HG03095 (cell line): Measurements from ENCODE around the gene CCDC187.

ENCODE experiments used
- ATAC-seq: cut with Tn5 transposase; IDR thresholded peaks from one replicate; pipeline ENCODE4 v1.9.1; 2021; ENCODE audit warnings: moderate library complexity; ENCODE audit not compliant: unreplicated experiment

The CCDC187 gene

DNA sequence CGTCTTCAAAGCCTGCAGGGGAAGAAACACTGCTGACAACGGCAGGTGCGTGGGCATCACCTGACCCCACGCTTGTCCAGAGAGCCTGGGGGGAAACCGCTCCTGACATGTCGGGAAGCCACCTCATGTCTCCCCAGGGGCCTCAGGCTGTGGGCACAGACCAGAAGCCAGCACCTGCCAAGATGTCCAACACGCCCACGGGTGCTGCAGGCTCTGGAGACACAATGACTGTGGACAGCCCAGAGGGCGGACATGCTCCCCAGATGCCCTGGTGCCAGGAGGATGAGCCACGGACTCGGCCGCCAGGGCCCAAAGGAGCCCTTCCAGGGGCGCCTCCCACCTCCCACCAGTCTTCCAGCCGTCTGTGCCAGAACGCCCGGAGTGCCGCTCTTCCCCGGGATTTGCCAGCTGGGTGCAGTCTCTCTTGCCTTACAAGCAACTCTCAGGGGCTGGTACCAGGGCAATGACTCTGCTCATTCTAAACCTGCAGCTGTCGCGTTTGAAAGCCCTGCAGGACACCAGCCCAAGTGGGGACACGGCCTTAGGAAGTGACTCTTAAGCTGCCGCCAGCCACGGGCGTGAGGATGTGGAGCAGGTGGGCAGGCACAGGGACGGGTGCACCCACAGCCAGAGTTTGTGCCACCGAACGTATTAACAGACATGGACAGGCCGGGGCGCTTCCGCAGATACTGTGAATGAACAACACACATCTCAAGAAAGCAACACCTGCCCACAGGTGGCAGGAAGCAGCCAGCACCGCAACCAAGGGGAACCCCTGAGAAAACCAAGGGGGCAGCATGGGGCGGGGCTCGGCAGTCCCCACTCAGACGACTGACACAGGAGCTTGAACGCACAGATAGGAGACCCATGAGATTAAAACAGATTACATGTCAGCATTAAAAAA lies 92.2 kb downstream of the CCDC187 start:
- no peak for ATAC-seq

DNA sequence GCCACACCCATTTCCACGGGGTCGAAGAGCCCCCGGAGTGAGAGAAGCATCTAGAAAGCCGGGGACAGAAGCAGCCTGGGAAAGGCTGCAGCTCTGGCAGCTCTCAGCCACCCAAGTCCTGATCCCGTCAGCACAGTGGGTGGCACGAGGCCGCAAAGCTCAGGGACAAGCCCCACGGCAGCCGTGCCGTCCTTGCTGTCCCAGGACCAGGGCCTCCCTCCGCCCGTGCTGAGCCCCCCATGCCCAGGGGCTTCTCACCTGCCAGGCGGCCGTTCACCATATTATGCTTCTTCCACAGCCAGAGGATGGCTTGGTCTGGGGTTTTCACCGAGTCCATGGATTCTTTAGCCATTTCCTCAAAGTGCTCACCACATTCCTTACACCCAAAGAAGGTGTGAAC lies 92.9 kb downstream of the CCDC187 start:
- no peak for ATAC-seq

DNA sequence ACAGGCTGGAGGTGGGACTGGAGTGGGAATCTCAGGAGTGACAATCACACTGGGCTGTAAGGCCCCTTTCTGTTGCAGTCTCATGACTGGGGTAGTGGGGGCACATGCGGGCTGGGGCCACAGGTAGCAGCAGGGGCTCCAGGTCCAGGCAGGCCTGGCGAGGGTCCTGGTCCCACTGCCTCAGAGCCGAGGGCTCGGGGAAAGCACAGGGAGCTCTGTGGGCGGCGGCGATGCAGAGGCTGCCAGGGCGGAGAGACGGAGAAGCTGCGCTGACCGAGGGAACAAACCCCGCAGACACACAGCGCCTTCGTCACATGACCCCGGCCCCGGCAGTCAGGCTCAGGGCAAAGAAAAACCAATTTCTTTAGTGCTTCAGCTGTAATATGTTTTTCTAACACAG lies 93.6 kb downstream of the CCDC187 start:
- no peak for ATAC-seq

DNA sequence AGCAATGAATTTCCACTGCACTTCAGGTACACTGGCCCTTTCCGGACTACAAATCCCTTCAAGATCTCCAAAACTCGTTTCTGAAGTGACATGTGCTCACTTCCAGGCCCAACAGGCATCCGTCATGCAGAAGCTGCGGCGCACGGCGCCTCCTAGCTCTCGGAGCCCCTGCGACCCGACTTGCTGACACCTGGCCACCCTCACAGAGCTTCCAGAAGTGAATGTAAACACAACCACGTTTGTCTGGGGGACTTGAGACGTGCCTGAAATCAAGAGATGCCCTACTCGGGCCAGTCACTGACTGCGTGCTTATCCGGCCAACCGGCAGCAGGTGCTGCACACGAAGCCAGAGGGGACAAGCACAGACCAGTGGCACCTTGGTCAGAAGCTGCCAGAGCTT lies 94.1 kb downstream of the CCDC187 start:
- ATAC-seq, result no peak

DNA sequence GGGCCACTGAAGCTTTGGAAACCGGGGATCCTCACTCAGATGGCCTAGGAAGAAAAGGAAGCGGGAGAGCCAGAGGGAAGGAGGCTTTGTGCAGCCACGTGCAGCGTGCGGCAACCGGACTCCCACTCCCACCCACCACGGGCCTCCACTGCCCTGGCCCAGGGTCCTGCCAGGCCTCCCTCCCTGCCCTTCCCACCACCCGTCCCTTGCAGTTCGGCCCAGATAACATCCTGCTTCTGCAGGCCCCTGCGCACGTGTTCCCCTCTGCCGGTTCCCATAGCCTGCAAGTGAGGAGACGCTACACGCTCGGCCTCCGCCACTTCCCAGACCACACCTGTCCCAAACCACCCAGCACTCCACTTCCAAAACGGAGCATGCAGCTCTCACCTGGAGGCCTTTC lies 94.7 kb downstream of the CCDC187 start:
- ATAC-seq, result no peak

DNA sequence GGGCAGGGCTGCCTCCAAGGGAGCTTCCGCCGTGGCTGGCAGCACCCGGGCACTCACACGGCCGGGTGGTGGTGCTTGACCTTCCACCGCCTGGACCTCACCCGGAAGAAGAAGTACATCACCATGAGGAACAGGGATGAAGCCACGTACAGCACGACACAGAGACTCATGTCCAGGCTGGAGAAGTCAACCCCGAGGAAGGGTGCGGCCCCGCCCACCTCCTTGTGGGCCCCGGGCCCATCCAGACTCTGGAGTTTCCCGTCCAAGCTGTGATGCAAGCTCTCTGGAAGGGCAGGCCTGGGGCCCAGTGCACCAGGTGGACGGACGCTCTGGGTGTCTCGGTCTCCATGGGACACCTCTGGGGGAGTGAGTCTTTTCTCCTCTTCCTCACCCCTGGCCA lies 95.2 kb downstream of the CCDC187 start:
- ATAC-seq, result no peak

DNA sequence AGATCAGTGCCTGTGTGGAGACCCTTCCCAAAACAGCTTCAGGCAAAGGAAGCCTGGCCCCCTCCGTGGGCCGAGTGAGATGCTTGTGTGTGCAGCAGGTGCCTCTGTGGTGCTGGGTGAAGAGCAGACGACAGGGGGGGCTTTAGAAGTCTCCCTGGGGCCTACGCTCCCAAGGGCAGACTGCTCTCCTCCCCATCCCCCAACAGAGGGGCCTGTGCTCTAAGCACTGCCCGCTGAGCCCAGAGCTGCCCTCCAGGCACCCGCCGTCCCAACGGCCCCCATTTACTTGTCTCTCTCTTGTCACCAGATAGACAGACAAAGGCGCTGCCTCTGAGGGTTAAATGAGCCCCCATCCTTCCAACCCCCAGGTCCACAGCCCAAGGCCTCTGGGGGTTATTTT lies 96.3 kb downstream of the CCDC187 start:
- ATAC-seq, result no peak

DNA sequence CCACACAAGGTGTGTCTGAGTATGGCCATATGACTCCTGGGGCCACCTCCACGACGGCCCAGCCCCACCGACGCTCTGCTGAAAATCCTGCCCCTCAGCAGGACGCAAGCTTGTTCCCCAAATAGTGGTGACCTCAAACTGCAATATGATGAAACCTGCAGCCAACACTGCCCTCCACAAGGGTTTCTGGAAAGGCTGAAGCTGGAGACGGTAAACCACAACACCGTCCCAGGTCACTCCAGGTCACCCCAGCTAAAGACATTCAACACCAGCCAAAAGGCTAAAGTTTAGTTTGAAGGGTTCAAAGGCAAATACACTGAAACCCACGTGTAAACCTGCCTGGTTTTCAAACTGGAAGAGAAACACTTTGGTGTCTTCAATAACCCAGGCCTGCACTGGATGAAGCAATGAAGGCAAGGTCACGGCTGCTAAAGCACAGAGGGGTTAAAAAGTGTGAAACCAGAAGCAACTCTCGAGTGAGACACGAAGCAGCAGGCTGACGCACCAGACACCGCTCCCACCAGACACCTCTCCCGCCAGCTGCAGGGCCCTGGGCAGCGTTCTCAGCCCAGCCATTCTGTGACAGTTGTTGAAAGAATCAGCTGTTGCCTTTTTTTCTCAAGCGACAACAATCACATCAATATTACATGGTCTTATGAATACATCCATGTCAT lies 97.2 kb downstream of the CCDC187 start:
- no peak for ATAC-seq

DNA sequence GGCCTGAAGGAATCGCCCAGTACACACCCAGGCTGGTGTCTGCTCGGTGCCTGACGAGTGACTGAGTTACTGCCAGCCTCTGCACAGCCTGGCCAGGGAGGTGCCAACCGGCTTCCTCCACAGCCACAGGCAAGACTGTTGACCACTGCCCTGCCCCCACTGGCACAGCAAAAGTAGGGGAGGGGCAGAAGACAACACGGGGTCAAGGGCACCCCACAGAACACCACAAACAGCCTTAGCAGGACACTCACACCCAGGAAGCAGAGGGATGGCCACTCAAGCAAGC lies 98.2 kb downstream of the CCDC187 start:
- no peak for ATAC-seq

DNA sequence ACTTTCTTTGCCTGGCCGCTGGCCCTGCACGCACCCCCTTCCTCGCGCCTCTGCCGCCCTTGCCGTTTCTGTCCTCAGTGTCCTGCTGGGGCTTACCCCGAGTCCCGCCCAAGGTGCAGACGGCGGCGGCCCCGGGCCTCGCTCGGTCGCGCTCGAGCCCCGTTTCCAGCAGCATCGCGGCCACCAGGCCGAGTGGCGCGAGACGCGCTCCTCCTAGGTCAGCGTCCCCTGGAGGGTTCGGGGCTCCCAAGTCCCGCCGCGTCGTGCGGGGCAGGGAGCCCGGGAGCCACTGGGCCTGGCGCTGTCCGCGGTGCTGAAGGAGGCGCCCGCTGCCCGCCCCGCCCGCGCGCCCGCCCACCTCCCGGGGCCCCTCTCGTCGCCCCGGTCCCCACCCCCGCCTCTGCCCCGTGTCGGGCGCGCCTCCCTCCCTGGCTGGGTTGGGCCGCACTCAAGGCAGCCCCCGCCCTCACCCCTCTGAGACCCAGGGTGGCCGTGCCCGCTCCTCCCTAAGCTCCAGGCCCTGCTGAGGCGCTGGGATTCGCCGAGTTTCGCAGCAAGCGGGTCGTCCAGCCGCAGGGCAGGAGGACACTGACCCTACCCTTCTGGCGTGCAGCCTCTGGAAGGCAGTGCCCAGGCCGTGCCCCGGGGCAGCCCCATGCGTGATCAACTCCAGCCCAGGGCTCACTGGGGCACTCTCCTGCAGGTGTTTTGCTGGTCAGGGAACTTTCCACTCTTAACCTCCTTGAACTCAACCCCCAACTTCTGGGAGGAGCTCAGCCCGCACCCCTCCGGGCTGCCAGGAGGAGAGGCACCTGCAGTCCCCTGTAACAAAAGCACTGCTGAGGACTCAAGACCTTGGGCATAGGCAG lies 98.8 kb downstream of the CCDC187 start, which contains the start of gene LHX3:
Gene LHX3 (minus strand): TSS at position 291 of the 869 bp plus-strand sequence. CDS start 116 bp downstream, at position 175.
- ATAC-seq, result no peak

DNA sequence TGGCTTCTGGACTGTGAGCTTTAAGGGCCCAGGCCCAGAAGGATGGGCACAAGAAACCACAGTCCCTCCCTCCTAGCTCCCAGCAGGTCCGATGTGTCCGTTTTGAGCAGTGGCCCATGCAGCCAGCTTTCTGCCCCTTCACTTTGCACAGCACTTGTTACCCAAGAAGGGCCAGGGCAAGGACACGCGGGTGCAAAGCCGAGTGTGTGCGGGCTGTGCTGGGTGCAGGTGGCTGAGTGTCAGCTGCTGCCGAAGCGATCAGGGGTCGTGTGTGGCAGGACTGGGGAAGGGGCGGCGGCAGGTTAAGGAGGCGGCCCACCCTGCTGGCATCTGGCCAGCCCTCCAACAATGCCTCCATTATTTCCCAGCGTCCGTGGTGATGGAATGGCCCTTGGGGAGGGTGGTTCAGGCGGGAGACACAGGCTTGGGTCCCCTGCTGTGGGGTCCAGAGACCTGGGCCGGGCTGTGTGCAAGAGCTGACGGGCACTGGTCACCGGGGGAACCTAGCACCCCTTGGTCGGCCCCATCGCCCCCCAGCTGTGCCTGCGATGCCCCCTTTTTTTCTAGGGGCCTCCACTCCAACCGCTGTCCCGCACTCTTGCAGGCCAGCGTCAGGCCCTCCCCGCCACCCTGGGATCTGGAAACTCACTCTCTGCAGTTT lies 99.6 kb downstream of the CCDC187 start:
- ATAC-seq, result no peak

DNA sequence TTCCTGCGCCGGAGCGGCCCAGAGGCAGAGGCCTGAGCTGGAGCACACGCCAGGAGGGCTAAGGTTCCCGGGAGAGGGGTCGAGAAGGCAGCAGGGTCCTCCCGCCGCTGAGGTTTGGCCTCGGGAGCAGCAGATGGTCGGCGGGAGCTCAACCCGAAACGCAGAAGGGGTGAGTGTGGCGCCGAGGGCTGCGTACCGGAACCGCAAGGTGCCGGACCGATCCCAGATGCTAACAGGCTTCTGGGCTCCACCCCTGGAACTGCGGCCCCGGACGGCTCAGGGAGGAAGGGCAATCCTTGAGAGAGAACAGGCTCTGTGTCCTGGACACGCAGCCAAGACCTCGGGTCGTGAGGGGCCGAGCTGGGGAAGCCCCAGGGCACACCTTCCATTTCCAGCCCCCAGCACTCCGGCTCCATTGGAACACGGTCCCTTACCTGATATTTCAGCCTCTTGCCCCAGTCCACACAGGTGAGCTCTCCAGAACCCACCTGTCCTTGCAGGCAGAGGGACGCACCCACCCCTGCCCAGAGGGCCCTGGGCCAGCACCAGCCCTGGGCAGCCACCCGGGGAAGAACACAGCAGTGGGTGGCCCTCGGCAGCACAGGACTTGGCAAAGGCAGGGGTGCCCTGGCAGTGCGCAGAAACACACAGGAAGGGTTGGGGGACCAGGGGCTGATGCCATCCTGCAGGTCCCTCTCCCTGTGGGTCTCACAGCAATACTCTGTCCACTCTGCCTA lies 100.3 kb downstream of the CCDC187 start:
- no peak for ATAC-seq

DNA sequence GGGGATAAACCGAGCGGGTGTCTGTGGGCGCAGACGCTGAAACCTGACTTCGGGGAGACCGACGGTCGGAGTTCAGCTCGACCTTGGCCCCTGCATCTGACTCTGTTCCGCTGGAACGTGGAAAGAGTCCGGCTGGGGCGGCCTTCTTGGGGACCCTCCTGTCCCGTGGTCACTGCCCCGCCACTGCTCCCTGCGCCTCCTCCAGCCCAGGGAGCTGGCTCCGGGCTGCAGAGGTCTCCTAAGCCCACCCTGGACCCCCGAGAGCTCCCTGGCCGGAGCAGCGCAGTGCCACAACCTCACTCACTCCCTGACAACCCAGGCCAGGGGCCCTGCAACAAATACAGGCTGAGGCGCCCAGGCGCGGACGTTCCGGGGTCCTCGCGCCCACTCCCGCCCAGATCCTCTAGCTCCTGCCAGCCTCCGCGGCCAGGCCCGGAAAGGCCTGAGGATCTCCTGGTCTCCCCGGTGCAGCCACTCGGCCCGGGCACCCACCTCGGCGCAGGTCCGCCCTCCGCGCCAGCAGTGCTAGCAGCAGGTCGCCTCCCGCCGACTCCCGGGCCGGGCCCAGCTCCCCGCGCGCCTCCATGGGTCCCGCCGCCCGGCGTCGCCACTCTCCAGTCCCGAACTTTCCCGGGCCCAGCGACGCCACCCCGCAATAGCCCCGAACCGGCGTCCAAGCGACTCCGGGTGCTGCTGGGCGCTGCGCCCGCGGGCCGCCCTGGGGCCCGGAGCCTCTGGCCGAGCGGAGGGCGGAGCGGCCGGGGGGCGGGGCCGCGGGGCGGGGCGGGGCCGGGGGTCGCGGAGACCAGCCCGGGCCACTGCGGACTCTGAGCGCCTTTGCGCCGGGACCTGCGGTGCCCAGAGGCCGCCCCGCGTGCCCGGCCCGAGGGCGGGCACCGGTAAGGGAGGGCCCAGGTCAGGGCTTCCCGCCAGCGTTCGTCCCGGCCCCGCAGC lies 101.2 kb downstream of the CCDC187 start:
- ATAC-seq, result no peak

DNA sequence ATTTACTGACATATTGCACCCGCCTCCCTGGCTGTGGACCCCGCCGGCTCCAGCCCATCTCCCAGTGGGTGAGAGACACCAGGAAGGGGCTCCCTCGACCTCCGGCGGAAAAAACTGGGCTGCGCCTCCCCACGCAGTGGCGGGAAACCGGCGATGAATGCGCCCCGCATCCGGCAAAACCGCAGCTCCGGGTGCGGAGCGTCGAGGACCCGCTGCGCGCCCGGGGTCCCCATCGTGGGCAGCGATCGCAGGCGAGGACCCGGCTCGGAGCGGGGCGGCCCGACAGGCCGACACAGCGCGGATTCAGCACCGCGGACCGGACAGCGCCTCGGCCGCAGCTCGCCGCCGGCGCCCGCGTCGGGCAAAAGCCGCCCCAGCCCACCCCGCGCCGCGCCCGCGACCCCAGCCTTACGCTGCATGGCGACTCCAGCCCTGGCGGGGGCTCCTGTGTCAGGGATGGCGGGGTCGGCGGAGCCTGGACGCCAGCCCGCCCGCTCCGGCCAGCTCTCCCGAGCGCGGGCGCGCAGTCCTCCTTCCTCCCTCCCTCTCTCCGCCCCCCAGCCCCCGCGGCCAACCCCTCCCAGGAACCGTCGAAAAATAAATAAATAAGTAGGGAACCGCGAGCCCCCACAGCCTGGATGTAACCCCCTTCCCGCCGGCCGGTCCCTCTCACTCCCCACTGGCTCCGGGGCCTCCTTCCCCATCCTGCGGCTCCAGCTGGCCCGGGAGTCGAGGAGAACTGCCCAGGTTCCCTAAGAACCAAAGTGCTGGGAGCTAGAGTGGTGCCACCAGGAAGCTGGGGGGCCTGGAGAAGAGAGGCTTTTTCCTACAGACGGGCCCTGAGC lies 102.1 kb downstream of the CCDC187 start:
- ATAC-seq, result no peak

DNA sequence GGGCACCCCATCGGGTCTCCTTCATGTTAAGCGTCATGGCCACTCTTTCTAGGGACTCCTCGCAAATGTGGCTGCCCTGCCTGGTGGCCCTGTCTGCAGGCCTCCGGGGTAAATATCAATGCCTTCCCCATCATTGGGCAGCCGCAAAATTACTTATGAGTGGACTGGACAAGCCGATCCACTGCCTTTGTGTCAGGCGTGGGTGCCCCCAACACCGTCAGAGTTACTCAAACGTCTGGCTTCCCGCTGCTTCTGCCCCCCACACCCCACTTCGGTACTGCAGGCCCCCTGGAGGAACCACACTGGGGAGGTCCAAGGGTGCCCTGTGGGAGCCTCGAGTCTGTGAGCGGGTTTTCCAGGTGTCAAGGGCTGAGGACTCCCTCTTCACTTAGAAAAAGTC lies 102.7 kb downstream of the CCDC187 start:
- no peak for ATAC-seq

DNA sequence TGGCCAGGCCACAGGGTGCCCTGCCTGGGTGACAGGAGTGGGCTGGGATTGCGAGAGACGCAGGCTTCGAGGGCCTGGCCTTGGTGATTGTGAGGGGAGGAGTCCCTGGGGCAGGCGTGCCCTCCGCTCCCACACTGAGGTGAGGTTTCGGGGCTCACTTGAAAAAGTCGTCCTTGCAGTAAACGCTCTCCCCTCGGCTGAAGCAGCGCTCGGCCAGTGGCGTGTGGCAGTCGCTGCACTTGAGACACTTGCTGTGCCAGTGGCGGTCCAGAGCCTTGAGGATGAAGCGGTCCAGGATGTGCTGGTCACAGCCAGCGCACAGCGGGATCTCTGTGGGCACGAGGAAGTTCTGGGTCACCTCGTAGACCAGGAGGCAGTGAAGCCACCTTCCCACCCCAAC lies 103.5 kb downstream of the CCDC187 start:
- no peak for ATAC-seq
